K562 (cell line): ENCODE measurements around the gene WWC2. TPM values are rescaled to one million over a fixed set of nuclear protein-coding genes. Genes with fewer than 3 reads are reported as not detected.
A peak's percentile ranks its signal among the peaks of the same experiment; 100 is the strongest.

ENCODE experiments used
- MGA ChIP-seq: fragments of 450-650 bp; IDR thresholded peaks from 2 replicates; pipeline ENCODE4 v1.6.1; 2016; ENCODE audit warnings: mild to moderate bottlenecking, moderate library complexity
- PHF21A ChIP-seq: fragments of 450-650 bp; IDR thresholded peaks from 2 replicates; pipeline ENCODE4 v1.6.1; 2017; ENCODE audit warnings: low read depth, borderline replicate concordance
- PTRF ChIP-seq: fragments of 450-650 bp; IDR thresholded peaks from 2 replicates; pipeline ENCODE4 v1.6.1; 2016; ENCODE audit warnings: mild to moderate bottlenecking, missing genetic modification characterization, missing compliant biosample characterization
- ZNF830 ChIP-seq: fragments of 250-450 bp; sonication (Bioruptor Pico); IDR thresholded peaks from 2 replicates; pipeline ENCODE4 v1.5.0; 2021; ENCODE audit warnings: mild to moderate bottlenecking
- polyA plus RNA-seq, 8 experiments: library from polyadenylated mRNA; depleted of rRNA in 4 of 8; stranded (reverse) in 5 of 8; unstranded in 3 of 8; fragments of >200 nt; fragmentation: Nextera tagmentation in 2 of 8; fragmentation: Illumina TruSeq in 1 of 8; extraction: Ambion mirVana in 2 of 8; extraction: Trizol in 1 of 8; gene quantifications; 2 replicates each; pipeline versions ENCODE4 v1.2.1 to v1.2.3, GENCODE V29; 2011 to 2014; ENCODE audit warnings: inconsistent platforms in 1 of 8, missing spikeins in 1 of 8
- total RNA-seq, 7 experiments: library from RNA; depleted of rRNA in 6 of 7; stranded (reverse); fragments of >200 nt in 6 of 7; fragmentation: Illumina TruSeq in 2 of 7; extraction: Trizol in 2 of 7; gene quantifications; 2 replicates each; pipeline versions ENCODE4 v1.2.1 to v1.2.3, GENCODE V29; 2011 to 2021; ENCODE audit warnings: low replicate concordance in 1 of 7
- TF ChIP-seq, protein P1 (sequence below): fragments of 450-650 bp; formaldehyde crosslinking; IDR thresholded peaks from 2 replicates; pipeline ENCODE4 v1.4.0; 2020; ENCODE audit warnings: mild to moderate bottlenecking, moderate library complexity
- TF ChIP-seq, protein P2 (sequence below): sonication (generic); formaldehyde crosslinking; IDR thresholded peaks from 2 replicates; pipeline ENCODE4 v1.8.1; 2023; ENCODE audit warnings: mild to moderate bottlenecking, missing genetic modification reagents

The WWC2 gene
- total and polyA plus RNA-seq, 9 of the 15 experiments (the other 6 are each of a cell fraction or from before 2014, with no cell fraction given): 3.7 to 39.4 (median 19.6) TPM

DNA sequence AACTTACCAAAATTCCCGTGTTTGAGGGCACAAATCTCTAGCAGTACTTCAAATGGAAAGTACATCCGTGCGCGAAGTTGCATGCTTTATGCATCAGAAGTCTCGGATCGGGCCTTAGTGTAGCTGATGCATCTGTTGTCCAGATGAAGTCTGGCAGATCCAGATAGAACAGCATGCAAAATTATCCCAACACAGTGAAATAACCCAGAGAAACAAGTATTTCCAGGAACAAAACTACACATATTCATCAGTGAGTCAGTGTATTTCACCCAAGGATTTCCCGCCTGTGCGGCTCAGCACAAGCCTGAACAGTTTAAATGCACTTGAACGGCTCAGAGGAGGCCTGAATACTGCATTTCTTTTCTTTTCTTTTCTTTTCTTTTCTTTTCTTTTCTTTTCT is 250.6 kb downstream of the WWC2 start (continued):
- TF ChIP-seq MGA (peak; percentile 73), PHF21A (no peak), PTRF (tag) (no peak), ZNF830 (CRISPR knock-in tag) (no peak)
- TF ChIP-seq, protein P1, sequence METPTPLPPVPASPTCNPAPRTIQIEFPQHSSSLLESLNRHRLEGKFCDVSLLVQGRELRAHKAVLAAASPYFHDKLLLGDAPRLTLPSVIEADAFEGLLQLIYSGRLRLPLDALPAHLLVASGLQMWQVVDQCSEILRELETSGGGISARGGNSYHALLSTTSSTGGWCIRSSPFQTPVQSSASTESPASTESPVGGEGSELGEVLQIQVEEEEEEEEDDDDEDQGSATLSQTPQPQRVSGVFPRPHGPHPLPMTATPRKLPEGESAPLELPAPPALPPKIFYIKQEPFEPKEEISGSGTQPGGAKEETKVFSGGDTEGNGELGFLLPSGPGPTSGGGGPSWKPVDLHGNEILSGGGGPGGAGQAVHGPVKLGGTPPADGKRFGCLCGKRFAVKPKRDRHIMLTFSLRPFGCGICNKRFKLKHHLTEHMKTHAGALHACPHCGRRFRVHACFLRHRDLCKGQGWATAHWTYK (CRISPR knock-in tag): no peak
- TF ChIP-seq, protein P2, sequence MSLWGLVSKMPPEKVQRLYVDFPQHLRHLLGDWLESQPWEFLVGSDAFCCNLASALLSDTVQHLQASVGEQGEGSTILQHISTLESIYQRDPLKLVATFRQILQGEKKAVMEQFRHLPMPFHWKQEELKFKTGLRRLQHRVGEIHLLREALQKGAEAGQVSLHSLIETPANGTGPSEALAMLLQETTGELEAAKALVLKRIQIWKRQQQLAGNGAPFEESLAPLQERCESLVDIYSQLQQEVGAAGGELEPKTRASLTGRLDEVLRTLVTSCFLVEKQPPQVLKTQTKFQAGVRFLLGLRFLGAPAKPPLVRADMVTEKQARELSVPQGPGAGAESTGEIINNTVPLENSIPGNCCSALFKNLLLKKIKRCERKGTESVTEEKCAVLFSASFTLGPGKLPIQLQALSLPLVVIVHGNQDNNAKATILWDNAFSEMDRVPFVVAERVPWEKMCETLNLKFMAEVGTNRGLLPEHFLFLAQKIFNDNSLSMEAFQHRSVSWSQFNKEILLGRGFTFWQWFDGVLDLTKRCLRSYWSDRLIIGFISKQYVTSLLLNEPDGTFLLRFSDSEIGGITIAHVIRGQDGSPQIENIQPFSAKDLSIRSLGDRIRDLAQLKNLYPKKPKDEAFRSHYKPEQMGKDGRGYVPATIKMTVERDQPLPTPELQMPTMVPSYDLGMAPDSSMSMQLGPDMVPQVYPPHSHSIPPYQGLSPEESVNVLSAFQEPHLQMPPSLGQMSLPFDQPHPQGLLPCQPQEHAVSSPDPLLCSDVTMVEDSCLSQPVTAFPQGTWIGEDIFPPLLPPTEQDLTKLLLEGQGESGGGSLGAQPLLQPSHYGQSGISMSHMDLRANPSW (CRISPR knock-in tag): no peak
